ENCODE measurements around the gene CELF5. TPM values are rescaled to one million over a fixed set of nuclear protein-coding genes. Genes with fewer than 3 reads are reported as not detected.

The CELF5 gene
- total and polyA plus RNA-seq, 9 donors, result 1.3 to 6.4 (median 2.8) TPM

GRCh38 chr19:3291644-3292043 lies 67.2 kb downstream of the CELF5 start:
- intact Hi-C loops (cut with DNase I), result no loop called here
- Histone ChIP-seq H3K9me3 (no peaks in the 10 kb centered on the region), H3K36me3 (no peaks in the 10 kb centered on the region), H3K4me3 (no peak overlapping the region), H3K27ac (no peak overlapping the region), H3K4me1 (ENCODE audit: insufficient read depth) (no peaks in the 10 kb centered on the region), H3K27me3 (no peaks in the 10 kb centered on the region)
- 82 to 90% (median 86%) methylated on average over 5 of the region's 5 CpGs for WGBS, 3 donors
- TF ChIP-seq, protein P1, sequence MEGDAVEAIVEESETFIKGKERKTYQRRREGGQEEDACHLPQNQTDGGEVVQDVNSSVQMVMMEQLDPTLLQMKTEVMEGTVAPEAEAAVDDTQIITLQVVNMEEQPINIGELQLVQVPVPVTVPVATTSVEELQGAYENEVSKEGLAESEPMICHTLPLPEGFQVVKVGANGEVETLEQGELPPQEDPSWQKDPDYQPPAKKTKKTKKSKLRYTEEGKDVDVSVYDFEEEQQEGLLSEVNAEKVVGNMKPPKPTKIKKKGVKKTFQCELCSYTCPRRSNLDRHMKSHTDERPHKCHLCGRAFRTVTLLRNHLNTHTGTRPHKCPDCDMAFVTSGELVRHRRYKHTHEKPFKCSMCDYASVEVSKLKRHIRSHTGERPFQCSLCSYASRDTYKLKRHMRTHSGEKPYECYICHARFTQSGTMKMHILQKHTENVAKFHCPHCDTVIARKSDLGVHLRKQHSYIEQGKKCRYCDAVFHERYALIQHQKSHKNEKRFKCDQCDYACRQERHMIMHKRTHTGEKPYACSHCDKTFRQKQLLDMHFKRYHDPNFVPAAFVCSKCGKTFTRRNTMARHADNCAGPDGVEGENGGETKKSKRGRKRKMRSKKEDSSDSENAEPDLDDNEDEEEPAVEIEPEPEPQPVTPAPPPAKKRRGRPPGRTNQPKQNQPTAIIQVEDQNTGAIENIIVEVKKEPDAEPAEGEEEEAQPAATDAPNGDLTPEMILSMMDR (IDR thresholded peaks at IDR 0.05), result no peak
- TF ChIP-seq EP300 (IDR thresholded peaks at IDR 0.05), result no peak
- TF ChIP-seq POLR2A (IDR thresholded peaks at IDR 0.05), result no peak
- DNase-seq, result no peak

DNA sequence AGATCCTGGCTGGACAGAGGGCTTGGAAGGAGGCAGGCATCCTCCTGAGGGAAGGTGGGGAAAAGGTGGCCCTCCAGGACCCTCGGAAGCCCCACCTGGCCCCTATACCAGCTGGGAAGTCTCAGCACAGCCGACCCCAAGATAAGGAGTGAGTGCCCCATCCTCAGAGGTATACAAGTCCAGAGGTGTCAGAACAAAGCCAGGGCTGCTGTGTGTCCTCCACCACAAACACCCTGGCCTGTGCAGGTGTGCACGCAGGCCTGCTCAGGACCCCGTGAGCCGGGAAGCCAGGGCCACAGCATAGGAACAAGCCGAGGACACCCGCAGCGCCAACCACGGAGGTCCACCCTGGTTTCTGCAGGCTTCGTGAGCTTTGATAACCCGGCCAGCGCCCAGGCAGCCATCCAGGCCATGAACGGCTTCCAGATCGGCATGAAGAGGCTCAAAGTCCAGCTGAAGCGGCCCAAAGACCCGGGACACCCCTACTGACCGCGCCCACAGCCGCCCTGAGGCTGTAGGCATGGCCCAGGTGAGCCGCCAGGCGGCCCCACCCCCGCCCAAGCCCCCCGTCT lies 68.6 kb downstream of the CELF5 start:
- no peak overlapping the region for H3K27ac ChIP-seq
- no peak overlapping the region for H3K4me3 ChIP-seq
- no peaks in the 10 kb centered on the region for H3K9me3 ChIP-seq
- intact Hi-C loops (cut with DNase I), result no loop called here
- 80 to 86% (median 85%) methylated on average over 22 to 23 of the region's 23 CpGs for WGBS, 3 donors
- H3K4me1 ChIP-seq (ENCODE audit: insufficient read depth), result no peaks in the 10 kb centered on the region
- TF ChIP-seq POLR2A (IDR thresholded peaks at IDR 0.05), result no peak
- H3K27me3 ChIP-seq, result no peaks in the 10 kb centered on the region
- H3K36me3 ChIP-seq, result no peaks in the 10 kb centered on the region
- DNase-seq, result no peak

DNA sequence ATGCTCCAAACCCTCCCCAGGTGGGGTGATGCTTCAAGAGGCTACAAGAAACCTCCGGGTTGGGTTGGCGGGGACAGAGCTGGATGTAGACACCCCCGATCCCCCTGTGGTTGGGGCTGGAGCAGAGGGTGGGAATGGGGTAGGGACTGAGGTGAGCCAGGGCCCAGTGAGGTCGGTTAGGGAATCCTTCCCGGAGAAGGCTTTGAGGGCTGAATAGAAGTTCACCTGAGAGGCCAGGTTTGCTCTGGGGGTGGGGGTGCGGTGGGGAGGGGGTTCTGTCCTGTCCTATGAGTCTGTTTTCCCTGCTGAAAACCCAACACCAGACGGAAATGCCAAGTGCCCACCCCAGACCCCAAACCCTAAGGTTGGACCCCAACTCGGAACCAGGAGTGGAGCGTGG lies 69.1 kb downstream of the CELF5 start:
- Histone ChIP-seq H3K27me3 (no peaks in the 10 kb centered on the region), H3K4me1 (ENCODE audit: insufficient read depth) (no peaks in the 10 kb centered on the region), H3K4me3 (no peak overlapping the region), H3K9me3 (no peaks in the 10 kb centered on the region), H3K36me3 (no peaks in the 10 kb centered on the region), H3K27ac (no peak overlapping the region)
- WGBS, 3 donors, result 82 to 87% (median 86%) methylated on average over 9 of the region's 9 CpGs
- TF ChIP-seq, protein P1 (IDR thresholded peaks at IDR 0.05), result no peak
- TF ChIP-seq EP300 (IDR thresholded peaks at IDR 0.05) (no peak), POLR2A (IDR thresholded peaks at IDR 0.05) (no peak)
- no peak for DNase-seq
- intact Hi-C loops (cut with DNase I), result no loop called here

- WGBS, 3 donors, result 85 to 89% (median 88%) methylated on average over 20 of the region's 20 CpGs
- DNase-seq, result no peak
- Histone ChIP-seq H3K27ac (no peak overlapping the region), H3K4me1 (ENCODE audit: insufficient read depth) (no peaks in the 10 kb centered on the region), H3K36me3 (no peaks in the 10 kb centered on the region), H3K4me3 (no peak overlapping the region), H3K9me3 (no peaks in the 10 kb centered on the region), H3K27me3 (no peaks in the 10 kb centered on the region)
- TF ChIP-seq, protein P1 (IDR thresholded peaks at IDR 0.05), result no peak
- TF ChIP-seq POLR2A (IDR thresholded peaks at IDR 0.05) (no peak), EP300 (IDR thresholded peaks at IDR 0.05) (no peak)
- intact Hi-C loops (cut with DNase I), result no loop called here
Measured at GRCh38 chr19:3294080-3294850, 69.8 kb downstream of the CELF5 start.

GRCh38 chr19:3295581-3295980 lies 71.1 kb downstream of the CELF5 start:
- intact Hi-C loops (cut with DNase I), result no loop called here
- Histone ChIP-seq H3K27ac (no peak overlapping the region), H3K4me3 (no peak overlapping the region), H3K36me3 (no peaks in the 10 kb centered on the region), H3K9me3 (no peaks in the 10 kb centered on the region), H3K27me3 (no peaks in the 10 kb centered on the region), H3K4me1 (ENCODE audit: insufficient read depth) (no peaks in the 10 kb centered on the region)
- WGBS, 3 donors, result 58 to 65% (median 62%) methylated on average over 14 of the region's 14 CpGs
- no peak for TF ChIP-seq POLR2A (IDR thresholded peaks at IDR 0.05)
- no peak for TF ChIP-seq EP300 (IDR thresholded peaks at IDR 0.05)
- TF ChIP-seq, protein P1 (IDR thresholded peaks at IDR 0.05), result no peak
- no peak for DNase-seq

Data from ovary (tissue), 9 donors.